ENCODE data around the gene EXOSC10.

Gene EXOSC10

DNA sequence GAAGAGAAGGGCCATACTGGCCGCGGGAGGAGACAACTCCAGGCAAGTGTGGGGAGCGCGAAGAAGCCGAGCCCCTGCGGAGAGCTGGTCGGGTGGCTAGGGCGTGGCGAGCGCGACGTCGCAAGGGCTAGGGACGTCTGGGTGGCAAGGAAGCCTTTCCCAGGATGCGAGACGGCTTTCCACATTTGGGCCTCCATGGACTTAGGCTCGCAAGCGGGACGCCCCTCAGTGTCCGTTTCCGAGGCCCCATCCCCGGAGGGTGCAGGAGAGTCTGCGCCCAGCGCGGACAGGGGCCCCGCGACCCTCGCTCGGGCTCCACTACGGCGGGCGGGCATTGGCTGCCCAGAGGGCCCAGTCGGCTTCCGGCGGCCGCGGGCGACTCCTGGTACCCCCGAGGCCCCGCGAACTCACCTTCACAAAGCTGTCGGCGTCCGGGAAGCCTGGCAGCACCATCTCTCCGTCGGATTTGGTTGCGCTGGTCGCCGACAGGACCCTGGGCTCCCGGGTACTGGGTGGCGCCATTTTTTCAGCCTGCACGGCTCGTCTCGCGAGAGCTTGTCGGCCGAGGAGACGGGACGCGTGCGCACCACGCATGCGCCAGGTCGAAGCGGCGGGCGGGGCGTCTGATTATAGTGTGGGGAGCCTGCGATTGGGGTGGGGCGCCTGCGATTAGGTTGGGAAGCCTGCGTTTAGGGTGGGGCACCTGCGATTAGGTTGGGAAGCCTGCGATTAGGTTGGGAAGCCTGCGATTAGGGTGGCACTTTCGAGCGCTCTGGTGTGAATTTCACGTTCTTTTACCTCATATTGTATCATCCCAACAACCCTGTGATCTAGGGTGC is at the start of gene EXOSC10:
EXOSC10 (minus strand) TSS at position 560 of the 839 bp plus-strand sequence; CDS start at position 522, 38 bp downstream.
- peak; percentile 95 for DNase-seq

DNA sequence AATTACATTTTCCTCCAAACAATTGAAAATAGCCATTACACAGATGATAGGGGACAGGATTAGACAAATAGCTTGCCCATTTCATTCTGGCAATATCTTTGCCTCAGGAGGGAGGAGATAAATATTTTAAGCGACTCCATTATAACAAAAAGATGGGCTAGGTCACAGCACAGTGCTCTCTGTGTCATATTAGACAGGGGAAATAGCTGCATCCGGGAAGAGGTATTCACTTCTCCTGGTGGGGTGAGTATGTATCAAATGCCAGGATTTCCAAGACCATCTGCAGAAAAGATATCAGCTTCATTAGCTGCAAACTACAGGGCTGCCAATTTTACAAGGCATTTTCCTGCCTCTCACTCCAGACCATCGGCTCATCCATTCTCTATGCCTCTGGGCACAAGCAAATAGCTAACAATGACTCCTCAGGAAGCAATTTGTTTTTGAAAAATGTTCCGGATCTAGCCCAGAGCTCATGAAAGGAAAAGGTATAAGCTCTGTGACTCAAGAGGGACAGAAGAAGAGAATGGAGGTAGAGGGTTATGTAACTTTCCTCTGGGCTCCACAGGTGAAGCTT is 47.6 kb upstream of the EXOSC10 start:
- no peak for DNase-seq

DNA sequence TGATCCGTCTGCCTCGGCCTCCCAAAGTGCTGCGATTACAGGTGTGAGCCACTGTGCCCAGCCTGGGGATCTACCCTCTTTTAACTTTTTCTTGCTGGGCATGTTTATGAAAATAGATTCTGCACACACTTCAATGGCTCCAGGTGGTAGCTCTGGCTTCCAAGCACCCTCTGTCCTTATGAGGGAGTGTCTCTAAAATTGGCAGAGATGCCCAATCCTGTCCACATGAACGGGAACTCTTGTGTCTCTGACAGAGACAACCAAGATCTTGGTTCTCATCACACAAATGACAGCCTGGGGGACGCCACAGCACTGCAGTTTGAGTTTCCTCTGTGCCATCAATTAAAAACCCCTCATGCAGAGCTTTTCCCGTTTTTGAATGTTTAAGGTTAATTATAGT is 46.1 kb upstream of the EXOSC10 start:
- DNase-seq = no peak

DNA sequence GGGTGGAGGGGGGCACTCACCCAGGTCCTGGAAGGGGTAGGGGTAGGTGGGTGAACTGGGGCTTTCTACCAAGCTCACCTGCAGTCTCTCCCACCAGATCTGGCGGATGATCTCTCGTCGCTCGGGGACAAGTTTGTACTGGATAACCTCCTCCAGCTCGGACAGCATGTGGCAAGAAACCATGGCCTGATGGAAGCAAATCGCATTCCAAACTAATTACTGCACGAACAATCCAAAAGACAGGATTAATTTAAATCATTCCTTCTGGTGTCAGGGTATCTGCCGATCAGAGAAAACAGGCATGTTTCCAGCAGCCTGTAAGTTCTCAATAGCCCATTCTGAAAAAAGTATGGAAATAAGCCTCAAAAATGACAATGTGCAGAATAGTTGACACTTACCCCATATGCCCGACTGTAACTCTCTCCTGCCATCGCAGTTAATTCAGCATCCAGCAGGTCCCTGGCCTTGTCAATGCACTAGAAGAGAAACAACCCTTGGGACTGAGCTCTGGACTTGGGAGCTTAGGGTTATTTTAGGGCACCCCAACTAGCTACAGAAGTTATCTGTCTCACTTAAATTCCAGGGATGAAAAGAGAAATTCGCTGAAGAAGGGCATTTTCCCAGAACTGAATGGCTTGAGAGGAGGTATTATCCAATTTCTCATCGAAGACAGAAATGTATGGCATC is 45.0 kb upstream of the EXOSC10 start:
- DNase-seq = no peak

DNA sequence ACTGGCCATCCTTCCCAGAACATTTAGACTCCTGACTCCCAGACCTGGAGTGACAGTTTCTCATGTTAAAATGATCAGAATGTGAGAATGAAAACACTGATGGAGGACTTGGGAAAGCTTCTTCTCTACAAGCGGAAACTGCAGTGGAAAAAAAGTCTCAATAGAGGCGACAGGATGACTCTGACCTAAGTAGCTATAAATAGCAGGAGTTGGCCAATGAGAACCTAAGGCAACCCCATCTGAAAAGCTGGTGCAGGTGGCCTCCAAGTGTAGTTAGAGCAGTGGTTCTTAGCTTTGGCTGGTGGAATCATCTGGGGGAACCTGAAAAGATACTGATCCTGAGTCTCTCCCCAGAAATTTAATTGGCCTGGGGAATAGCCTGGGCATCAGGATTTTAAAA is 44.2 kb upstream of the EXOSC10 start:
- DNase-seq = no peak

DNA sequence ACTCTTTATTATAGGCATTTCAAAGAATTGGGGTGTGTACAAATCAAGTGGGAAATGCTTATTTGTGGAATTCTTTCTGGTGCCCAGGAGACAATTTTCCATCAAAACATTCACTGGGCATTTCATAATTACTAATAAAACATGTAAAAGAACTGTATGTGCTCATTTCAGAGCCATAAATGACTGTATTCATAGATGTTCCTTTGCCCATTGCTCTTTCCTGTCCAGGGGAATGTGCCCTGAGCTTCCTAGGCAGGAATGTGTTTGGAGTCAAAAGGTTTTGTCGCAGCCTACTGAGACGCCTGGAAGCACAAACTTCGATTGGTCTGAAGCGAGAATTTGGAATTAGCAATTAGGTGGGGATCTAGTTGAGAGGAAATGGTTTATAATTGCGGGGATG is 43.7 kb upstream of the EXOSC10 start:
- DNase-seq = no peak

DNA sequence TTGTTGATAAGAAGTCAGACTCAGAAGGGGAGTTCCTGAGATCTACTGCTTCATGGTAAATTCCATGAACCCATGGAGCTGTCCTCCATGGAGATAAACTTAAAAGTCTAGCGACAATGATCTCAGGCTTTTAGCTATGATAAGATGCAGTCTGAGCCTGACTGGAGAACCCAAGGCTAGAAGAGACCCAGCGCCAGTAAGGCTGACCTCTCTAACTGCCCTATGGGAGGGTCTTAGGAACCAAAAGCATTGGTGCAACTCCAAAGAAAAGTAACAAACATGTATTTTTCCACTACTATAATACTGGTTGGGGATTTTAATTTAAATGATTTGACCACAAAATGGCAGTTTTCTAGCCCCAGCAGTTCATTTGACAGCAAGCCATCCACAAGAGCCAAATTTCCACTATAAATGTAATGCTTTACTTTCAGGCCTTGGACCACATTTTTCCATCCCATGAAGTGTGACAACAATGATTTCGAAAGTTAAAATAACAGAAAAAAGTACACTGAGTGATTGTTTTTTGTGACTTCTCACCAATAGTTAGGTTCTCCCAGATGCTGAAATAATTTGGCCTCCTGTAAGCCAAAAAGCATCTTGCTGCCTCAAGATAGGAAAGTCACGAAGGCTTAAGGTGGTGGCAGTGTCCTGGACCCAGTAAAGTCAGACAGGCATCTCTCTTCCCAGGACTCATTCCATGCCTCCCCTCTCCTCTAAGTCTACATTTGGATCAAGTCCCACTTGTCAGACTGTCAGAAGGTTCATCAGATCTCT is 43.1 kb upstream of the EXOSC10 start:
- no peak for DNase-seq

DNA sequence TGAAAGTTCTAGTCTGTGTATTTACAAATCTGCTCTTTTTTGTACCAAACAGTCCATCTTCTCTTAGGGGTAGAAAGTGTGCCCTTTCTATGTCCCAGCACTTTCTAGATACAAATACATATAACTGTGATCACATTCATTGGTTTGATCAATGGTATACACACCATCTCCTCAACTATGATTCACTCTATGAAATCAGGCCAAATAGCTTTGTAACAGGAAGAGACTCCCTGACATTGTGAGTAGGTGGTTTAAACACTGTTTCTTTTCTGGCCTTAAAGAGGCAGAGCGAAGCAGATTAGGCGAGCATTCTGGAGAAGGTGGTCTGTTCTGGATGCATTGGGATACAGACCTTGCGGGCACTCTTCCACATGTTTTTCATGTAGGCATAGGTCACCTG is 39.3 kb upstream of the EXOSC10 start:
- no peak for DNase-seq

DNA sequence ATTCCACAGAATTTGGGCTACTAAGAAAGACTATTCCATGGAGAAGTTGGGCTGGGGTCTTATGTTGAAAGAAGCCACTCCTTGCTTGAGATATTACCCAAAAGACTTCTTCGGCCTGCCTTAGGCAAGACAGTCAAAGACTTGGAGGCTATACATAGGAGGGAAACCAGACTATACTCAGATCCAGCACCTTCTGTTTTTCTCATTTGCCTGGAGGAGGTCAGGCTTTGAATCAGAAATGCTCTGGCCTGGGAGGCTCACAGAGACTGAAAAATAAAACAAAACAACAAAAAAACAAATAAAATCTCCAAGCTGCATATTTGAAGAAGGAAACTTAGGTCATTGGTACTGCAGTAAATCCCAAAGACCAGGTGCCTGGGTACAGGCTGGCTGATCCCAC is 38.4 kb upstream of the EXOSC10 start:
- no peak for DNase-seq

DNA sequence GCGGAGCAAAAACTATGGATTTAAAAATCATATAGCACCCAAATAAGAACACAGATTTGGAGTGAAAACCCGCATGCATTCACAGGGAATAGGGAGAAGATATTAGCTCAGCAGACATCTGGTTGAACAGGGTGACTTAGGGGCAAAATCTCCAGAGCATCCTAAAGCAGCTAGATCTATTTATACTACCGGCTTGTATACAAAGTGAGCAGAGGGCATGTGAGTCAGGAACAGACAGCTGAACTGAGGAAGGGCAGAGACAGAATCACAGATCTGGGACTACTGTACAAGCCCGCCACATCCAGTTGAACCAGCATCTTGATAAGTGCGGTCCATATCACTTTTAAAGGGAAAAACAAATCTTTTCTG is 35.2 kb upstream of the EXOSC10 start:
- DNase-seq = no peak

DNA sequence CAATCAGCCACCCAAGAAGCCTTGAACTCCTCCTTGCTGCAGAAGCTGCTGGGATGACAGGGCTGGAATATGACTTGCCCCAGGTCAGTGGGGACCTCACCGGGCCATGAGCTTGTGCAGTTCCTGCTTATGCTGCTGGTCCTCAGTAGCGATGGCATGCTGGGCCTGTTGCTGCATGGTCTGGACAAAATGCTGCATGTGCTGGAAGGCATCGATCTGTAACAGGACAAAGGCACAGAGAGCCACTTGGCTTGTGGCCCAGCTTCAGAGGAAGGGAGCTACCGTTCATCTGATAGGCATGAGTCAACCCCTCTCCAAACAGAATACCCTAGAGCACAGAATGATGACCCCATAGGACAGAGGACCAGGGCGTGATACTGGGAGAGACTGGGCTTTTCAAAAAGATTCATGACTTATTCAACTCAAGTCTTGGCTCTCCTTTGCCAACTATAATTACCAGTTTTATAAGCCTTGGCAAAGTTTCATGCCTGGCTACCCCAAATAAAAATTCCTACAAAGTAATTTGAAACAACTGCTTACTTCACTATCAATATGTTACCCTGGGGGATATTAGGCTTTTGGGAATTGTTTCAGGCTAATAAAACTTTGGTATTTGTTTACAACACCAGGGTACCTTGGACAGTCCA is 34.7 kb upstream of the EXOSC10 start:
- DNase-seq = no peak

DNA sequence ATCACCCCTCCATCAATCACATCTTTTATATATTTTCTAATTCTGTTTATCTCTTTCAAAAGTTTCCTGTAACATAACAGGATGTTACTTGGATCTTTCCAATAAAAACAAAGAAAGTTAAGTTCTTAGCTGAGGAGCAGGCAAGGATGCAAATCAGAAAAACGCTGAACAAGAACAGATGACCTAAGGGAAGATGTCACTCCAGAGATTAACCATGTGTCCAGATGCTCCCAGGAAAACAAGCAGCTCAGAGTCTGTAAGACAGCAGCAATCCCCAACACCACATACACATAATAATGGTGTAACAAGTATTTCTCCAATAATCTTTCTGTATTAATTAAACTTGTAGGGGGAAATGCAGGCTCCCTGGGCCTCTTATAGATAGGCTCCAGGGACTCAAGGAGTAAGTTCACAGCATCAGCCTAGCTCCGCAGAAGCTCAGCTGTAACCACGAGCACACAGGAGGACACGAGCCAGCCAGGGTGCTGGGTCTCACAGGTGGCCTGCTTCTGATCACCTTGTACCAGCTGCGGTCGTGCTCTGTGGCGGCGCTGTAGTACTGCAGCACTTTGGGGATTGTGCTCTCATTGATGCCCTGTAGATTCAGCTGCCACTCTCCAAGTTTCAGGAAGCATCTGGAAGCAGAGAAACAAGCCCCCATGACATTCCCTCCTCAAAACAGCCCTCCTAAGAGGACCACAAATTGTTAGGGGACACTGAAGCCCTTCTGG is 33.1 kb upstream of the EXOSC10 start:
- DNase-seq = no peak

DNA sequence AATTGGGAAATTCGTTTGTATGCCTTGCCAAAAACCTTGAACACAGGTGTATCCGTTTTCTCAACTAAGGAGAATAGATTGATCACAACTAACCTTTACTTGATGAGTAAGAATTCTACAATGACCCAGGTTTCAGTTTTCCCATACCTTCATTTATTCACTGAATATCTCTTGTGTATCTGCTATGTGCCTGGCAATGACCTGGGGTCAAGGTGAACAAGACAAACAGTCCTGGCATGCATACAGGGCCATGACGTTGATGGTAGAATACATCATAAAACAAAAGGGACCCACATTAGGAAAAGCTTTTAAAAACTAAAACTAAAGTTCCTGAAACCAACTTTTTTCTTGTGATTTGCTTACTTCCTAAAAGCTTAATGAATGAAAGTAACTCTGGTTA is 32.1 kb upstream of the EXOSC10 start:
- DNase-seq = no peak

DNA sequence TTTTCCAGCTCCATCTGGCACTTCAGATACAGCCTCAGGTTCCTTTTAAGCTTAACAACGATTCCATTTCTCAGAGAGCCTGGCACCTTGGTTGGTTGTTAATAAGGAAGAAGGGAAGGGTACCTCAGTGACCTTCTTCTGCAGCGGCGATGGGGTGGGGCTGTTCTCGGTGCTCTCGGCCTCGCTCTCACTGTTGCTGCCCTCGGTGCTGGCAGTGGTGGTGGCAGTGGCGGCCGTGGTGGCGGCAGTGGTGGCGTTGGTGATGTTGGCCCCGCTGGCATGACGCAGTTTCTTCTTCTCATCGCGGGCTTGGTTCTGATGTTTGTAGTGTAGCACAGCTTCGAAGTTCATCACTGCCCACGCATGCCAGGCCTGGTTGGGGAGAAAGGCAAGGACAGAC is 30.7 kb upstream of the EXOSC10 start:
- DNase-seq = no peak

DNA sequence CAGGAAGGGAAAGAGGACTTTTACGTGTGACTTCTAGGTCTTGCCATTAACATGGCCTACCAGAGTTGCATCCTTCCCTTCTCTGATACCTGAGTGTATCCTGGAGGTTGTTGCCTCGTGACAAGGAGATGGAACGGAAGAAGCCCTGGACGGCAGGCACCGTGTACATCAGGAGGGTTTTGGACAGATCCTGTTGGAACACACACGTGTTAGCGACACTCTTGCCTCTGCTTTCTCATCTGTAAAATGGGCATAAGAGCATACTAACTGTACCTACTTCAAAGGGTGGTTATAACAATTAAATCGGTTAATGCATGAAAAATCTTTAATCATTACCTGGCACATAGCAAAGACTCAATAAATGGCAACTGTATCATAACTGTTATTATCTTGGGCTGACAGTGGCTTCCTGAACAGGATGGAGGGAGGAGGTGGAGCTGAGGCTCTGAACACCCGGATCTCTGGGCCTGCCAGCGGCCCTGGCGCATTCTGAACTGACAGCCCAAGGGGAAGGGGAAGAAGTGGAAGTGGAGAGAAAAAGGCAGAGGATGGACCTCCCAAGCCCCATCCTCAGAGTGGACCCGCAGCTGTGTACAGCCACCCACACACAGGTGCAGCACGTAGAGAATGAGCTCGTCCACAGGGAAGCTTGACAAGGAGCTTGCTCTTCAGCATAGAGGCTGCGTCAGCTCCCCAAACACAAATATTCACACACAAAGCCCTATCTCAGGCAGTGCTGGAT is 30.2 kb upstream of the EXOSC10 start:
- no peak for DNase-seq

DNA sequence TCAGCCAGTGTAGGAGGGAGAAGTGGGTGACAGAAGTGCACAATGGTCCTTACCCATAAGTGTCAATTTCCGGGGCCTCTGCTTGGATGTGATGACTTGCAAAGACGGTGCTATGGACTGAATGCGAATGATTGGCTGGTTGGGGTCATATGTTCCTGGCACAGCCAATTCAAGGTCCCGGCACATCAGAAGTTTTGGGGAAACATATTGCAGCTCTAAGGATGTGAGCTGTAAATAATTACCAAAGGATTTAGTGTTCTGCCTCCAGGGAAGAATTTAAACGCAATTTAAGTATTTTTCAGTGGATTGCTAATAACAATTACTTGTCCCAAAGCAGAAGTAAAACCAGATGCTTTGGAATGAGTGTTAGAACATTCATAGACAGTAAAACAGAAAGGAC is 26.9 kb upstream of the EXOSC10 start:
- no peak for DNase-seq

DNA sequence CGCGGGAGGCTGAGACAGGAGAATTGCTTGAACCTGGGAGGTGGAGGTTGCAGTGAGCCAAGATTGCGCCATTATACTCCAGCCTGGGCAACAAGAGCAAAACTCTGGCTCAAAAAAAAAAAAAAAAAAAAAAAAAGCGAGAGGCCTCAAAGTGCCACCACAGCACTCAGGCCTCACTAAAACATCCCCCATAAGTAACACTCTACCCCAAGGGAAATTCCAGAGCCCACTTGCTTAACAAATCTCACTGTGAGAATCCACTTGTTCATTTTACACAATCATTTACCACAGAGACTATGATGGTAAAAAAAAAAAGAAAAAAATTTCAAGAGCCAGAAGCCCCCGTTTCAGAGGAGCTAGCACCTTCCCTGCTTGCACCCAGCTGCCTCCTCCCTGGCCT is 26.3 kb upstream of the EXOSC10 start:
- no peak for DNase-seq

DNA sequence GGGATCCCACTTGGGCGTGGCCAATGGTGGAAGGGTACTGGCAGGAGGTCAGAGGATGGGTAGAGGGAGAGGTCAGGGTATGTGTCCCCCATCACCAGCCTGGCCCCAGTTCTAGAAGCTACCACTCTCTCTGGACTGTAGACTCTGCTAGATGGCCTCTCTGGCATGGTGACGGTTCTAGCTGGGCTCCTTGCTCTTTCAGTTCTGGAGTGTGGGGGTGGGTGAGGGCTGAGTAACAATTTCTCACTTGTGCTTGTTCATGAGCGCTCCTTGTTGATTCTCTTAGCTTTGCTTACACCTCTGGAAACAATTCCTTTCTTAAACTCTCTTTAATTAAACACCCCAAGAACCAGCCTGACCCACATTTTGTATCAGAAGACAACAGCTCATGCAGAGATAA is 25.3 kb upstream of the EXOSC10 start:
- DNase-seq = no peak

DNA sequence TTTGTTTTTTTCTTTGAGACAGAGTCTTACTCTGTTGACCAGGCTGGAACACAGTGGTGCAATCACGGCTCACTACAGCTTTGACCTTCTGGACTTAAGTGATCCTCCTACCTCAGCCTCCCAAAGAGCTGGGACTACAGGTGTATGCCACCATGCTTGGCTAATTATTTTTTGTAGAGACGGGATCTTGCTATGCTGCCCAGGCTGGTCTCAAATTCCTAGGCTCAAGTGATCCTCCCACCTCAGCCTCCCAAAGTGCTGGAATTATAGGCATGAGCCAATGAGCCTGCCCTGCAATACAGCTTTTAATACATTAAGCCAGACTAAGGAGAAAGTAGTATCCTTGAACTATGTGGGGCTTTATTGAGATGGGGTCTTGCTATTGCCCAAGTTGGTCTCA is 16.6 kb upstream of the EXOSC10 start:
- no peak for DNase-seq

DNA sequence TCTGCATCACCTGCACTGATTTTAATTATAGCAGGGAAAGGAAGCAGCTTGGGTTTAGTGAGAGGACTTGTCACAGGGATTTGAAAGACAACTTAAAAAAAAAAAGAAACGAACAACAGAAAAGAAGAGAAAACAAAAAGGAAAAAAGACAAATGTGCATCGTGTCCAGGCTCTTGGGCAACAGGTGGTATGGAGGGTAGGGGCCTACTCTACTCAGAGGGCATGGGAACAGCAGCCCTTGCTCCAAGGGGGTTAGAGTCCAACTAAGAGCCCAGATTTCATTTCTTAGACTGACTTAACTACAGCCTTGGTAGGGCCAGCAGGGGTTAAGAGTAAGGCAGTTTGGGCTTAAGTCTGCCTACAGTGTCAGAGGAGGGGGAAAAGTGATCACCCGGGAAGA is 15.3 kb upstream of the EXOSC10 start:
- no peak for DNase-seq

DNA sequence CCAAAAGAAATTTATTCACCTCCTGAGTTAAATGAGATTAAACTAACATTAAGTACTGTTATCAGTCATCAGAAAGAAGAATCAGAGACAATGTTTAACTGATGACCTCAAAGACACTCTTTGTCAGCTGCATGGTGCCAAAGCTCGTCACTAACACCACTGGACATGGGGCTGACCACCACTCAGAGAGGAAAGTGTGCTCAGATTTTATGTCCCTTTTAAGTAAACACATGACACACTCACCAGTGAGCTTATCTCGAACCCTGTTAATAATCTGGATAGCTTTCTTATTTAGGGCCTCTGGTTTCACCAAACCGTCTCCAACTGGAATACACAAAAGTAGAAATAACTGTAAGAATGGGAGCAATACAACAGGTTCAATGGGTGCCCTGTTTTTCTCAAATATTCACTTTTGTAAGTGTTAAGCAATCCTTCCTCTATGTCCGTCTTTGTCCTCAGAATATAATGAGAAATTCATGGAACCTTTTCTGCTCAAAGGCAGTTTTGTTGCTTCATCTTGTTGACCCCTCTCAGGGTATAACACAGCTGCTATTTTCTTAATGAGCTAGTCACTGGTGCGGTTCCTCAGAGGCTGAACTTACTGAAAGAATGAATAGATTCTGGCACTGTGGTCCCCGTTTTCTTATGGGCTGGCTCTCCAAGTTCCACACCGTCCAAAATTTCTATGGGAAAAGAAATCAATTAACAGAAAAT is 9.5 kb upstream of the EXOSC10 start:
- DNase-seq = no peak
